ENCODE results near the gene ABHD2. TPM values are rescaled to one million over a fixed set of nuclear protein-coding genes. Genes with fewer than 3 reads are reported as not detected.

Gene ABHD2
- total RNA-seq, 2 experiments from 2014 or later = 36.0 to 39.2 TPM

DNA sequence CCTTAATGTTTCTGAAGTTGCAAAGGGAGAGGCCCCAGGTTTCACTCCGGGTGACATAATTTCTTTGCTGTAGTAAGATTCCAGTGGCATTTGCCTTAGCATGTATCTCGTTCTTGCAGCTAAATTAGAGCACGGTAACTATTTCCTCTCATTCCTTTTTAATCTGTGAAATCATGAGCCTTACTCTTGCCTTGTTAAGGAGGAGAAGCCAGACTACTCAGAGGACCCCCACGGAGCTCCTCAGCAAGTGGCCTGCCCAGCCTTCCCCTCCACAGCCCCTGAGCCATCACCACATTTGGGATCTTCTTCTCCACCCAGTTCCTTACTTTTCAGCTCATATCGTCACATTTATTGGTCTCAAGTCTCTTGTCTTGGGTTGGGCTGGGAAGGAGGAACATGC, 54.2 kb downstream of the ABHD2 start:
- H3K27me3 ChIP-seq (ENCODE audit: control insufficient read depth in 1 of 2, insufficient read depth in 2 of 2, low read length in 2 of 2) = no peaks in the 10 kb centered on the region
- H3K4me1 ChIP-seq (ENCODE audit: insufficient read depth, low read length) = peaks cover 5% of the 10 kb centered on the region
- peaks cover 45% of the 10 kb centered on the region for H3K36me3 Mint-ChIP-seq (ENCODE audit: low read depth)
- H3K27ac ChIP-seq (ENCODE audit: low read depth in 1 of 2, low read length in 2 of 2) = no peak overlapping the region
- ChIA-PET CTCF (interaction anchor here (1.5 kb wide), 1 partner anchor 13 kb away, joined by 4 read pairs; no protein-coding TSS in a partner anchor), POLR2A (no interaction called here)
- no peak for DNase-seq
- intact Hi-C loops (cut with DNase I, micrococcal nuclease) = no loop called here
- H3K9me3 ChIP-seq (ENCODE audit: control insufficient read depth in 1 of 2, insufficient read depth in 1 of 2, low read length in 2 of 2) = no peaks in the 10 kb centered on the region
- H3K27me3 Mint-ChIP-seq = no peaks in the 10 kb centered on the region
- TF ChIP-seq, protein P1, sequence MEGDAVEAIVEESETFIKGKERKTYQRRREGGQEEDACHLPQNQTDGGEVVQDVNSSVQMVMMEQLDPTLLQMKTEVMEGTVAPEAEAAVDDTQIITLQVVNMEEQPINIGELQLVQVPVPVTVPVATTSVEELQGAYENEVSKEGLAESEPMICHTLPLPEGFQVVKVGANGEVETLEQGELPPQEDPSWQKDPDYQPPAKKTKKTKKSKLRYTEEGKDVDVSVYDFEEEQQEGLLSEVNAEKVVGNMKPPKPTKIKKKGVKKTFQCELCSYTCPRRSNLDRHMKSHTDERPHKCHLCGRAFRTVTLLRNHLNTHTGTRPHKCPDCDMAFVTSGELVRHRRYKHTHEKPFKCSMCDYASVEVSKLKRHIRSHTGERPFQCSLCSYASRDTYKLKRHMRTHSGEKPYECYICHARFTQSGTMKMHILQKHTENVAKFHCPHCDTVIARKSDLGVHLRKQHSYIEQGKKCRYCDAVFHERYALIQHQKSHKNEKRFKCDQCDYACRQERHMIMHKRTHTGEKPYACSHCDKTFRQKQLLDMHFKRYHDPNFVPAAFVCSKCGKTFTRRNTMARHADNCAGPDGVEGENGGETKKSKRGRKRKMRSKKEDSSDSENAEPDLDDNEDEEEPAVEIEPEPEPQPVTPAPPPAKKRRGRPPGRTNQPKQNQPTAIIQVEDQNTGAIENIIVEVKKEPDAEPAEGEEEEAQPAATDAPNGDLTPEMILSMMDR (IDR thresholded peaks at IDR 0.05) = no peak
- H3K4me1 Mint-ChIP-seq (ENCODE audit: low read depth) = peaks cover 13% of the 10 kb centered on the region
- H3K4me3 ChIP-seq (ENCODE audit: low read length) = no peak overlapping the region
- no peak for ATAC-seq (ENCODE audit: poor library complexity)
- H3K36me3 ChIP-seq (ENCODE audit: insufficient read depth, low read length) = peaks cover 12% of the 10 kb centered on the region
- H3K27ac Mint-ChIP-seq = no peak overlapping the region
- H3K4me3 Mint-ChIP-seq = no peak overlapping the region
- H3K9me3 Mint-ChIP-seq = no peaks in the 10 kb centered on the region

DNA sequence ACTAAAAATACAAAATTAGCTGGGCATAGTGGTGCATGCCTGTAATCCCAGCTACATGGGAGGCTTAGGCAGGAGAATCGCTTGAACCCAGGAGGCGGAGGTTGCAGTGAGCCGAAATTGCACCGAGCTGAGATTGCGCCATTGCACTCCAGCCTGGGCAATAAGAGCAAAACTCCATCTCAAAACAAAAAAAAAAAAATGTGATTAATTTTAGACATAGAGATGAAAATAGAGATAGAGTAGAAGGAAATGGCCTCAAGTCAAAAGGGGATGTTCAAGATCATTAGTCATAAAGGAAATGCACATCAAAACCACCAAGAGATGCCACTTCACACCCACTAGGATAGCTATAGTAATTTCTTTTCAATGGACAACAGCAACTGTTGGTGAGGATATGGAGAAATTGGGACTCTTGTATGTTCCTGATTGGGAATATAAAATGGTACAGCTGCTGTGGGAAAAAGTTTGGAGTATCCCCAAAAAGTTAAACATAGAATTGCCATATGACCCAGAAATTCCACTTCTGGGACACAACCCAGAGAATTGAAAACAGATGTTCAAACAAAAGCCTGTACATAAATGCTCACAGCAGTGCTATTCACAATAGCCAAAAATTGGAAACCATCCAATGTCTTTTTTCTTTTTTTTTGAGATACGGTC, 55.4 kb downstream of the ABHD2 start:
- POLR2A ChIA-PET = no interaction called here
- no peak overlapping the region for H3K4me3 Mint-ChIP-seq

DNA sequence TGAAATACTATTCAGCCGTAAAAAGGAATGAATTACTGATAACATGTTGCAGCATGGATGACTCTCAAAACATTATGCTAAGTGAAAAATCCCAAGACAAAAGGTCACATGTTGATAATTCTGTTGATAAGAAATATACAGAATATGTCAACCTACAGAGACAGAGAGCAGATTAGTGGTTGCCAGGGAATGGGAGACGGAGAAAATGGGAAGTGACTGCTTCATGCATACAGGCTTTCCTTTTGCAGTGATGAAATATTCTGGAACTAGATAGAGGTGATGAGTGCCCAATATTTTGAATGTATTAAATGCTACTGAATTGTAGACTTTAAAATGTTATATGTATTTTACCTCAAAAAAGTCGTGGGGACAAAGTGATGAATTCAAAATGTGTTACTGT, 56.2 kb downstream of the ABHD2 start:
- peaks cover 43% of the 10 kb centered on the region for H3K36me3 Mint-ChIP-seq (ENCODE audit: low read depth)
- peaks cover 12% of the 10 kb centered on the region for H3K4me1 Mint-ChIP-seq (ENCODE audit: low read depth)
- no peak overlapping the region for H3K4me3 Mint-ChIP-seq
- ChIA-PET POLR2A (no interaction called here), CTCF (no interaction called here)
- H3K27me3 Mint-ChIP-seq = no peaks in the 10 kb centered on the region
- no peaks in the 10 kb centered on the region for H3K27me3 ChIP-seq (ENCODE audit: control insufficient read depth in 1 of 2, insufficient read depth in 2 of 2, low read length in 2 of 2)
- no peaks in the 10 kb centered on the region for H3K9me3 ChIP-seq (ENCODE audit: control insufficient read depth in 1 of 2, insufficient read depth in 1 of 2, low read length in 2 of 2)
- DNase-seq (no peak), ATAC-seq (ENCODE audit: poor library complexity) (no peak)
- no peak overlapping the region for H3K4me3 ChIP-seq (ENCODE audit: low read length)
- TF ChIP-seq, protein P1 (IDR thresholded peaks at IDR 0.05) = no peak
- intact Hi-C loops (cut with DNase I, micrococcal nuclease) = no loop called here
- peaks cover 5% of the 10 kb centered on the region for H3K4me1 ChIP-seq (ENCODE audit: insufficient read depth, low read length)
- peaks cover 12% of the 10 kb centered on the region for H3K36me3 ChIP-seq (ENCODE audit: insufficient read depth, low read length)
- H3K27ac ChIP-seq (ENCODE audit: low read depth in 1 of 2, low read length in 2 of 2) = no peak overlapping the region
- H3K27ac Mint-ChIP-seq = no peak overlapping the region
- H3K9me3 Mint-ChIP-seq = no peaks in the 10 kb centered on the region

More for the DNA sequence above, 55.4 kb downstream of the ABHD2 start:
- CTCF ChIA-PET = interaction anchor here (1.5 kb wide), 1 partner anchor 14 kb away, joined by 4 read pairs; no protein-coding TSS in a partner anchor
- no peaks in the 10 kb centered on the region for H3K9me3 Mint-ChIP-seq
- ATAC-seq (ENCODE audit: poor library complexity) = peak; percentile 39
- no peak overlapping the region for H3K27ac Mint-ChIP-seq
- DNase-seq = peak in 3 of 14 experiments; percentile 37 to 53 (median 44)
- H3K4me1 Mint-ChIP-seq (ENCODE audit: low read depth) = peaks cover 12% of the 10 kb centered on the region
- Histone ChIP-seq H3K9me3 (ENCODE audit: control insufficient read depth in 1 of 2, insufficient read depth in 1 of 2, low read length in 2 of 2) (no peaks in the 10 kb centered on the region), H3K4me3 (ENCODE audit: low read length) (no peak overlapping the region), H3K4me1 (ENCODE audit: insufficient read depth, low read length) (peaks cover 5% of the 10 kb centered on the region), H3K36me3 (ENCODE audit: insufficient read depth, low read length) (peaks cover 12% of the 10 kb centered on the region), H3K27ac (ENCODE audit: low read depth in 1 of 2, low read length in 2 of 2) (no peak overlapping the region), H3K27me3 (ENCODE audit: control insufficient read depth in 1 of 2, insufficient read depth in 2 of 2, low read length in 2 of 2) (no peaks in the 10 kb centered on the region)
- no peaks in the 10 kb centered on the region for H3K27me3 Mint-ChIP-seq
- peaks cover 45% of the 10 kb centered on the region for H3K36me3 Mint-ChIP-seq (ENCODE audit: low read depth)
- TF ChIP-seq, protein P1 (IDR thresholded peaks at IDR 0.05) = no peak
- intact Hi-C loops (cut with DNase I, micrococcal nuclease) = no loop called here

Data from CD4-positive, alpha-beta T cell (primary cell).